Ovary (tissue), 3 donors: ENCODE results near the gene SEMA6C.

ENCODE experiments used
- EP300 ChIP-seq: sonication (generic); formaldehyde crosslinking; IDR thresholded peaks from one replicate; pipeline ENCODE4 v1.6.1; 2017; ENCODE audit warnings: antibody characterized with exemption
- POLR2A ChIP-seq: fragments of 450-650 bp; IDR thresholded peaks from one replicate; pipeline ENCODE4 v1.6.1; 2017; ENCODE audit warnings: antibody characterized with exemption, mild to moderate bottlenecking, moderate library complexity
- TF ChIP-seq, protein P1 (sequence below), 3 donors: fragments of 450-650 bp in 2 of 3; fragments of 200-600 bp in 1 of 3; IDR thresholded peaks; one replicate each; pipeline versions ENCODE4 v1.5.1 to v1.8.0; 2016 to 2022; ENCODE audit warnings: antibody characterized with exemption in 3 of 3, mild to moderate bottlenecking in 1 of 3
- donor health status: DM: no; HTN: no; CAD: no.

DNA sequence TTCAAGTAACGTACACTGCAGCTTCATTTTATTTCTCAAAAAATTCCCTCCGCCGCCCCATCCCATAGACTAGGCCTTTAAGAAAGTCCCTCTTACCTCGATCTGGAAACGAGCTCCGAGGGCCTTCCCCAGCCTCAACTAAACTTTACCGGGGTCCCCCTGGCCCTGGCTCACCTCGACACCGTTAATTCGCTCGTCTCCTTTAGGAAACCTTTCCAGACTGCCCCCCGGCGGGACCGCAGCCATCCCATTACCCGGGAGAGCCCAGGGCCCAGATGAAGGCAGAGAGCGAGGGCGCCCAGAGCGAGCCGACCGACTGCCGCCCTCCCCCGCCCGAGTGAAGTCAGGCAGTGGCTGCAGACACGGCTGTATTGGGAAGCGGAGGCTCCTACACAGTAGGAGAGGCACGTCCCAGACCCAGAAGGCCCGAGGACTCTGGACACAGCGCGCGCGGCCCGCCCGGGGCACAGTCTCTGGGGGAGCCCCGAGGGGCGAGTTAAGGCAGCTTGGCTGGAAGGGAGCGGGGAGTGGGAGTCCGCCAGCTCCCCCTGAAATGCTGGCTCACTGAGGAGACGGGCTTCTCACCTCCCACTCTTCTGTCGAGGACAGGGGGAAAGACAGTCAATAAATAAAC, 14.6 kb downstream of the SEMA6C start:
- TF ChIP-seq, protein P1, sequence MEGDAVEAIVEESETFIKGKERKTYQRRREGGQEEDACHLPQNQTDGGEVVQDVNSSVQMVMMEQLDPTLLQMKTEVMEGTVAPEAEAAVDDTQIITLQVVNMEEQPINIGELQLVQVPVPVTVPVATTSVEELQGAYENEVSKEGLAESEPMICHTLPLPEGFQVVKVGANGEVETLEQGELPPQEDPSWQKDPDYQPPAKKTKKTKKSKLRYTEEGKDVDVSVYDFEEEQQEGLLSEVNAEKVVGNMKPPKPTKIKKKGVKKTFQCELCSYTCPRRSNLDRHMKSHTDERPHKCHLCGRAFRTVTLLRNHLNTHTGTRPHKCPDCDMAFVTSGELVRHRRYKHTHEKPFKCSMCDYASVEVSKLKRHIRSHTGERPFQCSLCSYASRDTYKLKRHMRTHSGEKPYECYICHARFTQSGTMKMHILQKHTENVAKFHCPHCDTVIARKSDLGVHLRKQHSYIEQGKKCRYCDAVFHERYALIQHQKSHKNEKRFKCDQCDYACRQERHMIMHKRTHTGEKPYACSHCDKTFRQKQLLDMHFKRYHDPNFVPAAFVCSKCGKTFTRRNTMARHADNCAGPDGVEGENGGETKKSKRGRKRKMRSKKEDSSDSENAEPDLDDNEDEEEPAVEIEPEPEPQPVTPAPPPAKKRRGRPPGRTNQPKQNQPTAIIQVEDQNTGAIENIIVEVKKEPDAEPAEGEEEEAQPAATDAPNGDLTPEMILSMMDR (IDR thresholded peaks at IDR 0.05) = no peak
- TF ChIP-seq POLR2A (no peak), EP300 (no peak)
